MM.1S (cell line): ENCODE results near the gene TMTC4.

Experiments used
- CTCF ChIP-seq: fragments of 300-600 bp; sonication (generic); IDR thresholded peaks from 2 replicates; pipeline ENCODE4 v1.5.1; 2016; ENCODE audit warnings: antibody characterized with exemption, low read length, mixed read lengths
- EZH2 ChIP-seq: fragments of 300-600 bp; sonication (generic); optimal IDR thresholded peaks from 2 replicates; pipeline ENCODE3; 2017; ENCODE audit warnings: low read depth, mild to moderate bottlenecking, antibody characterized with exemption, low read length, mixed read lengths
- EZH2phosphoT487 ChIP-seq: fragments of 300-600 bp; sonication (generic); IDR thresholded peaks from 2 replicates; pipeline ENCODE4 v1.6.1; 2018; ENCODE audit warnings: antibody characterized with exemption, low read length

- TF ChIP-seq CTCF (no peak), EZH2phosphoT487 (no peak), EZH2 (no peak)
Observed at GRCh38 chr13:100674572-100674871, at the start of gene TMTC4.
